DMS53 (cell line): ENCODE results near the gene TTC22.

ENCODE experiments used
- DNase-seq: peaks from one replicate; lab custom pipeline; 2025; lab: John Stamatoyannopoulos, UW

The TTC22 gene

DNA sequence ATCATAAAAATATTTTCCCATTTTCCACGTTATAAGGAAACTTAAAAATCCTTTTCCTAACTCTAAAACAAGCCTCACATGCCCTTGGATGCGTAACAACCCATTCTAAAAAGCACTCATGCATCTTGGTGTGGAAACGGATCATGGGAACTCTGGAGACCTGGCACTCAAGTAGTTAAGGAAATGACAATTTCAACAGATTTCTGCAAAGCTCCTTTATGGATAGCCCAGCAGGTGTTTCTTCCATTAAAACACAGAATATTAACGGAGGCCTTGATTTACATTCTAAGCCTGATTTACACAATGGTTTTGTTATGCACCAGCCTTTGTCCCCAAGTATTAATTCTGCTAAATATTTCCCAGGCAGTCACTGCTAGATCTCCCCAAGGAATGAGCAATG, 49.7 kb downstream of the TTC22 start:
- no peak for DNase-seq

DNA sequence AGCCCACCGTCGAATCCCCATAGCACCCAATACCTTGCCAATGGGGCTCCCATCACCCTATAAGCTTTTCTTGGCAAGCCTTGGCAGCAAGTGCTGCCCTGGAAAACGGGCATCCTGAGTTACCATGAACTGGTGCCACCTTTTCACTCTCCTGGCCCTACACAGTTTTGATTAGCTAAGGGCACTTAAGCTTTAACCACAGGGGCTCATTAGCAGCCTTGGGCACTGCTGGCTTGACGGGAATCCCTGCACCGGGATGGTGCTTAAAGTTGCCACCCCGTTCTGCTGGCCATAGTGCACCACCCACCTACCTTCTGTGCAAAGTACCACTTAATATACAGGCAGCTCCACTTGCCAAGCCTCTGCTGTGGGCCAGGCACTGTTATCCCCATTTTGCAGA, 50.5 kb downstream of the TTC22 start:
- DNase-seq = no peak

DNA sequence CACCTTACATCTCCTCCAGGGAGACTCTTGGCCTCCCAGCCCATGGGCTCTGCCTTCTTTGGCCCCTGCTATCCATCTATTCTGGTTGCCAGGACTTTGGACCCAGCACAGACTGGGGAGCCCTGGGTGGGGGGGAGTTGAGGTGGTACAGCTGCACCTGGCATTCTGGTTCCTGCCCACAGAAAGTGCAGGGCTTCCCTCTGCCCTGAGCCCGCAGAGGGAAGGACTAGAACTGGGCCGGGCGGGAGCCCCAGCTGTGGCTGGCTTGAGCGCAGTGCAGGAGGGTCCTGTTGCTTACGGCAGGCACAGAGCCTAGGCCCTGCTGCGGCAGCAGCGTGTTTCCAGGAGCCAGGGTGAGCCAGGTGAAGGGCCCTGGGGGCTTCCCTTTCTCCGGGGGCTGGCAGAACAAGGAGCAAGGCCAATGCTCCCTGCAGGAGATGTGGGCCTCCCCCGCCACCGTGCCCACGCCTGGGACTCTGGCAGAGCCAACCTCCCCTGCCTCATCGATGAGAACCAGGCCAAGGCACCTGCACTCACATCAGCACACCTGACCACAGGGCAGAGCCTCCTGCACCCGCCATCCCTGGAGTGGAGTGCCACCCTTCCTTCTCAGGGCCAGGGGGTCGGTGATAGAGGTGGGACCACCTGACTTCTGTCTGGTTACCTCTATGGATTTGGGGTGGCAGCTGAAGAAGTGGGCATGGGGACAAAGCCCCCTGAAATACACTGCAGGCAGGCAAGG, 52.9 kb downstream of the TTC22 start:
- no peak for DNase-seq

DNA sequence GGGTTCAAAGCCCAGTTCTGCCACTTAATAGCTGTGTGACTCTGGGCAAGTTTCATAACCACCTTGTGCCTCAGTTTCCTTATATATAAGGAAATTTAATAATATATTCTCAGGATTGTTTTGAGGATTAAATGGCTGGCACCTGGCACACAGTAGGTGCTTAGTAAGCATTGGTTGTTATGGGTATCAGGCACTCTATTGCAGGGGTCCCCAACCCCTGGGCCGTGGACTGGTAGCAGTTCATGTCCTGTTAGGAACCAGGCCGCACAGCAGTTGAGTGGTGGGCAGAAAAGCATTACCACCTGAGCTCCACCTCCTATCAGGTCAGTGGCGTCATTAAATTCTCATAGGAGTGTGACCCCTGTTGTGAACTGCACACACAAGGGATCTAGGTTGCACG, 55.3 kb downstream of the TTC22 start:
- no peak for DNase-seq

DNA sequence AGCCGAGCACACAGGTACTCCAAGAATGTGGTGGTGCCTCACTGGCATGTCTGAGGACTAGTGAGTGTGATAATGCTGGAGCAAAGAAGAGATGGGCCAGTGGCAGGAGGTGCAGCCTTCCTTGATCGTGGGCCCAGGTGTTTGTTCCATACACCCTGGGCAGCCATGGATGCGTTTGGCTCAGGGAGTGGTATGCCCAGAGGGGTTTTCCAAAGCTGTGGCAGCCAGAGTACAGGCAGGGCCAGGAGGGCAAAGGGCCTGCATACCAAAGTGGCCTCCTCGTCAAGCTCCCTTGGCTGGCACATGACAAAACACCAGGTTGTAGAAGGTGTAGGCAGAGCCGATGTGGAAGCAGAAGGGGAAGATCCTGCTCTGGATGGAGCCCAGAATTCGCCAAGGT, 55.8 kb downstream of the TTC22 start:
- DNase-seq = no peak

DNA sequence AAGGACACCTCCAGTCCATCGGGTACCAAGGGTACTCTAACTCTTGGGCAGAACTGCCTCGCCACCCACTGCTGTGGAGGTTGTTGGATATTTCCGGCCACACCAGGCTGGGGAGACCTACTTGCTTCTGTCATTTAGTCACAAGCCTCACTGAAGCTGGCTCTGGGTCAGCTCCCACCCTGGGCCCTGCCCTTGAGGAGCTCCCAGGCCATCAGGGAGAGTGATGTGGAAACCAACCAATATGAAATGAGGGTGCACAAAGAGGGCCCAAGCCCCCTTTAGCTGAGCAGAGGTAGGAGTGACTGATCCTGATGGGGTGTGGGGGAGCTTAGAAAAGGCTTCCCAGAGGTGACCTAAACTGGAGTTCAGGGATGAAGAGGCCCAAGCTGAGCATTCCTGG, 56.4 kb downstream of the TTC22 start:
- DNase-seq = no peak

DNA sequence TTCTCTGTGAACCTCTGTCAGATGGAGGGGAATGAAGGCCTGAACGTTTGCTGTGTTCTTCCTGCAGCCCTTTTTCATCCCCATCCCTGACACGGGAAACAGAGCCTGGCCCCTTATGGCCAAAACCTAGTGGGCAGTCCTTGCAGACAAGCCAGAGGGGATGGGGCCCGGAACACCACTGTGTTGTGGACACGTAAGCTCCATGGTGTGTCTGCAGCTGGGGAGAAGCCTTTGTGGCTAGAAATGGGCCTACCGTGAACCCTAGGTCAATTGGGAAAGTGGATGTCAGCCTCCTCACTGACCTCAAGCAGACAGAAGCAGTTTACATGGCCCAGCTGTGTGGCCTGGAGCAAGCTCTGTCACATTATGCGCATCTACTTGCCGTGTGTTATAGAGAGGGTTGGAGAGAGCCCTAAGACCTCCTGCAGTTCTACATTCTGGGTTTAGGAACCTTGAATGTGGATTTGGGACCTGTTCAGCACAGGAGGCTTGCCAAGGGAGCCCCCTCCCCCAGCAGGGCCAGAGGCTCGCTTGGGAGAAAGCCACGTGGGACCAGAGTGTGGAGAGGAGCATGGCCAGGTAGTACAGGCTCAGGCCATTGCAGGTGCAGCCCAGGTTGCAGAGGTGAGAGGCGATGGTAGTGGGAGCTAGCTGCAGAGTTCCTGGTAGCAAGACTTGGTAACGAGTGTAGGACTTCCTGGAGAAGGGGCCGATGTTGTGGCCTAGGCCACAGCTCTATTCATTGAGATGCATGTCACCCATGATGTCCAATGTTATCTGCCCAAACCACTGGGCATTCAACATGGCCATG, 57.5 kb downstream of the TTC22 start:
- DNase-seq = no peak

DNA sequence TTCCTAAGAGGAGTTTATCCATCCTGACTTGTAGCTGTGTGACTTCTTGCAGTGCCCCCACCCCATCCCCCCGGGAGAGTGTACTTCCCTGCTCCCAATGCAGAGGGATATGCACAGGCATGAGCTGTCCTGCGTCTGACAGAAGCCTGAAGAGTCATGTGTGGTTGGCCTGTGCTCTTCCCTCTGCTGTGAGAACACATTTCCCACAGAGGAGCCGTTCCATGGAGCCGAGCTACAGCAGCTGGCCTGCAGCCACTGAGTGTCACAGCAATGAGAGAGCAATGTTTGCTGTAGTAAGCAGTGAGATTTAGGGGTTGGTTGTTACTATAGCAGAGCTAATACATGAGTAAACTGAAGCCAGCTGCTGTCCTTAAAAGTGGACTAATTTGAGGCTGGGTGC, 58.8 kb downstream of the TTC22 start:
- no peak for DNase-seq

DNA sequence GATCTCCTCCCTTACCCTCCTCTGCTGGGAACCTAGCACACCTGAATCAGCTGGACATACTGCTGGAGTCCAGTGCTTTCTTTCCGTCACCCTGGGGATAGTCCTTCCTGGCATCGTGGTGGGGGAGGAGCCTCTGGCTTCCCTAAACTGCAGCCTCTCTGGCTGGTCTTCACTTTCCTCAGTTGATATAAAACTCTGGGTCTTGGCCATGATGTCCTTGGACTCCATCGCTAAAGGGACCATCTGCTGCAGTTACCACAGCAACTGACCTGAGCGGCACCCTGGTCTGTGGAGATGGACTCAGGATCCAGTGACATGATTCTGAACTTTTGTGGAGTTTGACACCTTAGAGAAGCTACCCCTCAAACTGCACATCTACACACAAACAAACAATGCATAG, 59.6 kb downstream of the TTC22 start:
- DNase-seq = no peak

DNA sequence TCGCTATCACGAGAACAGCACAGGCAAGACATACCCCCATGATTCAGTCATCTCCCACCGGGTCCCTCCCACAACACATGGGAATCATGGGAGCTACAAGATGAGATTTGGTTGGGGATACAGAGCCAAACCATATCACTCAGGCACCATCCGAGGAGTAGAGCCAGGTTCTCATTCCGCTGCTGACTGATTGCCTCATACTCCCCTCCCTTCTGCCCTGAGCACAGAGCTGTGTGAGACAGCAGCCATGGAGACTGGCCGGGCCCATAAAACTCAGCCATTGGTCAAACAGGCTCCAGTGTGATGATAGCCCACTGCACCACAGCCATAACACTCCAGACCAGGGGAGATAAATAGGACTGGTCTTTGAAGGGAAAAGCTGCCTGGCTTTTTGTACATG, 62.9 kb downstream of the TTC22 start:
- no peak for DNase-seq

DNA sequence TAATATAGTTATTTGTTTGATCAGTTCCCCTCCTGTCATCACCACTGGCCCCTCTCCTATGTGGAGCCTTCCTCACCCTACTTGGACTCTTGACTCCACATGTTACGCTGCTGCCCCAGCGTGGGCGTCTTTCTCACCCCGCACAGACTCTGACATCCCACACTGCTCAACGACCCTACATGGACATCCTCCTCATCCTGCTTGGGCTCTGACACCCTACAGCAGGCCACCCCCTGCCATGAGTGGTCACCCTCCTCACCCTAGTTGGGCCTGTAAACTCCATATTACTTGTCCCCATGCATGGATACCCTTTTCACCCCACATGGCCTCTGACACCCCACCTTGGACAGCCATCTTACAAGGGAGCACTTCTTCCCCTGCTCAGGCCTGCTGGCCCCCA, 64.4 kb downstream of the TTC22 start:
- no peak for DNase-seq
